NCI-H345 treated with DMSO at 0.1 percent for 48 hours (cell line): ENCODE data around the gene ROR2.

Experiments
- DNase-seq: peaks from one replicate; lab custom pipeline; 2025; ENCODE audit not compliant: unreplicated experiment; lab: John Stamatoyannopoulos, UW

Gene ROR2

GRCh38 chr9:91693226-91693625 is 256.8 kb downstream of the ROR2 start:
- DNase-seq, result no peak

- no peak for DNase-seq
Measured at GRCh38 chr9:91690540-91691249, 259.3 kb downstream of the ROR2 start.

GRCh38 chr9:91689006-91689405 is 261.0 kb downstream of the ROR2 start:
- DNase-seq, result no peak

GRCh38 chr9:91683269-91683668 is 266.8 kb downstream of the ROR2 start:
- DNase-seq, result no peak

DNA sequence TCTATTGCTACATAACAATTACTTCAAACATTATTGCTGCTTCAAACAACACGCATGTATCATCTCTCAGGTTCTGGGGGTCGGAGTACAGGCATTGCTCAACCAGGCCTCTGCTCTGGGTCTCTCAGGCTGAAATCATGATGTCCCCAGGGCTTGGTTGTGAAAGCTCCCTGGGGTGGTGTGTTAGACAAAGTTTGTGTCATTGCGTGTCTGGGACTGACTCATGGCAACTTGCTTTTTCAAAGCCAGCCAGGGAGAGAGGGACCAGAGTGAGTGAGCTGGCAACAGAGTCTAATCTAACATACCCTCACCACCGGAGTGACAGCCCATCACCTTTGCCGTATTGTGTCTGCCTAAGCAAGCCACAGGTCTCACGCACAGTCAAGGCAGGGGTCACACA is 267.2 kb downstream of the ROR2 start:
- DNase-seq, result no peak

DNA sequence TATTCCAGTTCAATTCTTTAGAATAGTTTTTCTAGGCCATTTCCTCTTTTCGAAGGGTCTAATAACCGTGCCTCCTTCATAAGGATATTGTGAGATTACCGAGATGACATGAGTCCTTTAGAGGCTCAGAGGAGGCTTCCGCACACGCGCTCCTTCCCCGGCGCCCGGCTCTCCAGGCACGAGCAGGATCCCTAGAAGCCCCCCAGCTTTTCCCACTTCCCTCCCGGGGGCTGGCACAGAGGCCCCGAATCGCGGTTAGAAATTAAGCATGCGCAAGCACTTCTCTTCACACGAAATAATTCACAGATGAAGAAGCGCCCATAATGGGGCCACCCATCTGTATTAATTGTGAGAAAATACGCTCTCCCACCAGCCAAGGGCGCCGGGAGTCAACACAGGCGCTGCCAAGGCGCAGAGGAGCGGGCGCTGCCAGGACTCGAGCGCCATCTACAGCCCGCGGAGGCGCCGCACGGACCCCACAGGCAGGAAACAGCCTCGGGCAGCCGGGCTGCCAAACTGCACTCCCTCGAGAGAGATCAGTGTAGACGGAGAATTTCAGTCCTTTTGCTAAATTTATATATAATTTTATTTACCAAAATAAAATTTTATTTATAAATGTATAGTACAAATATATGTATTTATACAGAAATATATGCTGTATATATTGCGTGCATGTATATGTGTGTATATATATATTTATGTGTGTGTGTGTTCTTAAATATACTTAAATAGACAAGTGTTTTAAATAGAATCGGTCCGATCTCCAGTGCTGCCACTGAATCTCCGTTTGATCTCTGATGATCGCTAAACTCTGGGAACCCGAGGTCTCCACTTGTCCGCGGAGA is 268.3 kb downstream of the ROR2 start:
- DNase-seq, result no peak

DNA sequence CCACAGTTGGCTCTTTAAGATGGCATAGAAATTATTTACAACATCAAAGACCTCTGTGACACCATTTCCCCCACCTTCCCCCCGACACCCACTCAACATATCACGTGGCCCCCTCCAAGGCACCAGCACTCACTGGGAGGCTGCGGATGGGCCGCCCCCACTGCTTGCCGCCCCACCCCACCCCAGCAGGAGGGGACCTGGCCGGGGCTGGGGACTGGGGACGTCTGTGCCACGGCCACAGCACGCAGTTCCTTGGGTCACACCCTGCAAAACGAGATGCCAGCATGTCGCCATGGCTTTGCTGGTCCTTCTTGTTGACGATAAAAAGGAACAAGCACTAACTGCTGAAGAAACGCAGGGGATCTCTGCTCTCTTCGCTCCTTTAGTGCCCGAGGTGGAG is 269.0 kb downstream of the ROR2 start:
- no peak for DNase-seq

DNA sequence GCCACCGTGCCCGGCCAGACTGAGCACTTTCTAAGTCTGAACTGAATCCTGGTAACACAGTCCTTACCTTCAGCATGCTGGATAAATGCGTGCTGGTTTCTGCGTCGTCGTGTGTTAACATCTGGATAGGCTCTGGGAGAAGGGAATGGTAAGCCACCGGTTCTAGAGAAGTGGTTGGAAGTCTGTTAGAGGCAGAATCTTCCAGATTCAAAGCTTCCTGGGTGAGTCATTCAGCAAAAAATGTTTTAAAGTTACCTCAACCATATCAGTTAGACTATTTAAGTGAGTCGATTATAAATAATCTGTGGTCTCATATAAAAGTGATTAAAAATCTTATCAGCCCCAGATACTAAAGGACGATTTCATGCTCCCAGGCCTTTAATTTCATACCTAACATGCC is 269.9 kb downstream of the ROR2 start:
- DNase-seq, result no peak

DNA sequence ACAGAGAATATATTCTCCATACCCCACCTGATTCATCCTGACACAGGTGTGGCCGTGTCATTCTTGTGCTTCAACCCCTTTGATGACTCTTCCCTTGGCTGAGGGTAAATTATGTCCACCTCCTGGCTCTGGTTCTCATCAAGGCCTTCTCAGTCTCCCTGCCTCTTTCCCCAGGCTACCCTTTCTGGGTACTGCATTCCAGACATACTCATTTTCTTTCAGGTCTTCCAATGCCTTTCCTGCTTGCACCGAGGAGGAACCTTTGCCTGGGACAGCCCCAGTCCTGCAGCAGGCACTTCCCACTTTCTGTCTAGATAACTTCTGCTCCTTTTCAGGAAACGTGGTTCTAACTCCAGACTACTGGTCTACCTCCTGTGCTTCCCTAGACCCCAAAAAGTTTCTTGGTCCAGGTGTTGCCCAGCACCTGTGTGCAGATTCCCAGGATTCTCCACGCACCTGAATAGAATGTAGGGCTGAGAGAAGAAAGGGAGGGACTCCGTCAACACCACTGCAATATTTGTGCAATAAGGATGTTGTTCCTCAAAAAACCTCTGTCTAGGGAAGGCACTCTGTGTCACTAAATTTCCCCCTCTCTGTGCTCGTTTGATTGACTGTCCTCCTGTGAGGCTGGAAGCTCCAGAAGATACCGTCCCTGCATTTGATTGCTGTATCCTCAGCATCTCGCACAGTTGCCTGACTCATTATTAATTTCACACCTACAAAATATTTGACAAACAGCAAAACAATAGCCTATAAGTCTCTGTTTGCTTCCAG is 271.0 kb downstream of the ROR2 start:
- no peak for DNase-seq

GRCh38 chr9:91677822-91678436 is 272.1 kb downstream of the ROR2 start:
- DNase-seq, result peak; percentile 61

DNA sequence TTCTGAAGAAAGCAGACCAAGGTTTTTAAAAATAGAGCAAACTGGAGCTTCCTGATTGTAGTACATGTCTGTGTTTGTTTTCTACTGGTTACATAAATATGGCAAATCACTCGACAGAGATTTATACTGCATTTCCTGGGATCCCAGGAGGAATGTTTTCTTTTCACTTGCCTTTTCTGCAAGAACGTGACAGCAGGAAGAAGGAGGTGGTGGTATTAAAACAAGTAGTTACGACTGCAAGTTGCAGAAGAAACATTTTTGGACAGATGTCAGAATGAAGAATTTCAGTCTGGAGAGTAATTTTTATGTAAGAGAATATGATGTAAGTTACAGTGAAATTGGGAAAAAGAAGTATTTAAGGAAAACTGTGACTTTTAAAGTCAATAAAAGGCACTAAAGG is 272.7 kb downstream of the ROR2 start:
- no peak for DNase-seq

DNA sequence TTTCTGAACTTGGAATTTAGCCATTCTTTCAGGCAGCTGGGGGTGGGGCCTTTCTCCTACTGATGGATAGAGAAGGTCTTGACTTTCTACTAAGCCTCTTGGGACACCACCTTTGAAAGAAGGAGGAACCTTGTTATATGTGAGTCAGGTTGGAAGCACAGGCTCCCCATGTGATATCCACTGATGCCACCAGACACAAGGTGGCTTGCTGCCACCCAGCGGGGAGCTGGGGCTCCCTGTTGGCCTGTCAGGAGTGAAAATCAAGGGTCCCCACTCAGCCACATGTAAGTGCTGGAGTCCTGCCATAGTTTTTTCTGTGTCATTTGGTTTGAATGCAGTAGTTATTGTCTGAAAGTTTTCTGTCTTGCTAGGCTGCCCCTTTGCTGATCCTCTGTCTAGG is 274.0 kb downstream of the ROR2 start:
- peak; percentile 32 for DNase-seq

- no peak for DNase-seq
Measured at GRCh38 chr9:91664663-91665062, 285.4 kb downstream of the ROR2 start.

DNA sequence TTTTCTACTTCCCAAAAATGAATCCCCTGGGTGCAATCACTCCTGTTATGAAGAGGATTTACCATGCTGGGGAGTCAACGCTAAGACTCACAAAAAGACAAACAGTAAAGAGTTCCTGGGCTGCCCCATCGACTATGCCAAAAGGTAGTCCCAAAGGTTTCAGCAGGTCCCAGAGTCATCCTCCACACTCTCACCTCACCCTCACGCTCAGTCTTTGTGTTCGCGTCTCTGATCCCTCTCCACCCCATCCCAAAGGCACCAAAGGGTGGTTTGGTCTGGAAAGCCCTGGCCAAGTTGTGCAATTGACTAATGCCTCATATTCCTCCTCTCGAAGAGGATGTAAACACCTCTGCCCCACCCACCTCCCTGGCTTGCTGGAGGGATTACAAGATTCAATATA is 286.2 kb downstream of the ROR2 start:
- DNase-seq, result no peak

GRCh38 chr9:91661451-91661850 is 288.6 kb downstream of the ROR2 start:
- DNase-seq, result no peak

- DNase-seq, result no peak
Measured at GRCh38 chr9:91660521-91660920, 289.5 kb downstream of the ROR2 start.

- DNase-seq, result peak; percentile 7
Measured at GRCh38 chr9:91659529-91660495, 290.2 kb downstream of the ROR2 start.

- DNase-seq, result no peak
Measured at GRCh38 chr9:91658513-91659105, 291.4 kb downstream of the ROR2 start.

DNA sequence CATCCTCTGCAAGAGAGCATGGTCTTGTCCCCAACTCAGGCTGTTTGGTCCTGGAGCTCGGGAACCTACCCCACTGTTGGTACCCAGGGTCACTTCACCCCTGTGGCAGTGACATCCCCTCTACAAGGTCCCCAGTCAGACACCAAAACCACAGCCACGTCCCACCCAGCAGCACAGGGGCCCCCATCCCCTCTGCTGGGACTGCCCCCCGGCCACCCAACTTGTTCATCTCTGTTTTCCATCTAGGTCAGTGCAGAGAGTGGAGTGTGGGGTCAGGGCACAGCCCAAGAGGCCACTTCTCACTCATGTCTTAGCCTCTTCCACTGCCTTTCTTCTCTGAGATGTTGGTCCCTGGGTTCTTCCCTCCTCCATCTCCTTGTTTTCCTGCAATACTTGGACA is 292.5 kb downstream of the ROR2 start:
- no peak for DNase-seq

DNA sequence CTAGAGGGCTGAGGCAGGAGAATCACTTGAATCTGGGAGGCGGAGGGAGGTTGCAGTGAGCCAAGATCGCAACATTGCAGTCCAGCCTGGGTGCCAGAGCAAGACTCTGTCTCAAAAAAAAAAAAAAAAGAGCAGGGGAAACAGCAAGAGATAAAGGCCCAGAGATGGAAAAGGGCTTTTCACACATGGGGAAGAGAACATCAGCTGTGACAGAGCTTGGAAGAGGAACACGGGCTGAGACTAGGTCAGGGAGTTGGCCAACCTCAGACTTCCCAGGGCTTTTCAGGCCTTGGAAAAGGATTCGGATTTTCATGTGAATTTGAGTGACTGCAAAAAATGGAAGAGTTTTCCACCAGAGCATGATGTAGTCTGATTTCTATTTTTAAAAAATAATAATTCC is 294.4 kb downstream of the ROR2 start:
- no peak for DNase-seq
